GM12874 (cell line): ENCODE results near the gene NOL3.

ENCODE experiments used
- TF ChIP-seq, protein P1 (sequence below): IDR thresholded peaks from 2 replicates; pipeline ENCODE4 v1.5.1; 2011; ENCODE audit warnings: low read depth, mild to moderate bottlenecking, control low read depth, low read length, moderate library complexity; ENCODE audit not compliant: insufficient read depth

Gene NOL3

DNA sequence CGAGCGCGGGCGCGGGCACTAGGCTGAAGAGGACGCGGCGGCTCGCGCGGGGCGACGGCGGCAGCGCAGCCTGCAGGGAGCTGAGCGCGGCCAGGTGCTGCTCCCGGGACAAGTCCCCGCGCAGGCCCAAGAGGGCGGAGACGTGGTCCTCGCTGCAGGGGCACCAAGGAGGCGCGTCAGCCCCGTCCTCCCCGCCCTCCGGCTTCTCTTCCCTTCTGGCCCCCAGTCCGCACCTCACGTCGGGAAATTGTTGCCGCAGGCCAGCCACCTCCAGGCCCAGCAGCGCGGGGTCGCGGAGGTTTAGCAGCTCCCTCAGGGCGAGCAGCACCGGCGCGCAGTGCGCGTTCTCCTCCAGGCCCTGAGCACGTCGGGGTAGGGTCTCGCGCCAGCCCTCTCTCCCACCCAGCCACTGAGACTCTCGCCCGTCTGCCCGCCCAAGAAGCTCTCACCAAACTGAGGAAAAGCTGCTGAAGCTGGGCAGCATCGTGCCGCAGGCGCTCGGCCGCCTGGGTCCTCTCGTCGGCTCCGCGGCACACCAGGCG lies 14.2 kb downstream of the NOL3 start:
- TF ChIP-seq, protein P1, sequence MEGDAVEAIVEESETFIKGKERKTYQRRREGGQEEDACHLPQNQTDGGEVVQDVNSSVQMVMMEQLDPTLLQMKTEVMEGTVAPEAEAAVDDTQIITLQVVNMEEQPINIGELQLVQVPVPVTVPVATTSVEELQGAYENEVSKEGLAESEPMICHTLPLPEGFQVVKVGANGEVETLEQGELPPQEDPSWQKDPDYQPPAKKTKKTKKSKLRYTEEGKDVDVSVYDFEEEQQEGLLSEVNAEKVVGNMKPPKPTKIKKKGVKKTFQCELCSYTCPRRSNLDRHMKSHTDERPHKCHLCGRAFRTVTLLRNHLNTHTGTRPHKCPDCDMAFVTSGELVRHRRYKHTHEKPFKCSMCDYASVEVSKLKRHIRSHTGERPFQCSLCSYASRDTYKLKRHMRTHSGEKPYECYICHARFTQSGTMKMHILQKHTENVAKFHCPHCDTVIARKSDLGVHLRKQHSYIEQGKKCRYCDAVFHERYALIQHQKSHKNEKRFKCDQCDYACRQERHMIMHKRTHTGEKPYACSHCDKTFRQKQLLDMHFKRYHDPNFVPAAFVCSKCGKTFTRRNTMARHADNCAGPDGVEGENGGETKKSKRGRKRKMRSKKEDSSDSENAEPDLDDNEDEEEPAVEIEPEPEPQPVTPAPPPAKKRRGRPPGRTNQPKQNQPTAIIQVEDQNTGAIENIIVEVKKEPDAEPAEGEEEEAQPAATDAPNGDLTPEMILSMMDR: no peak

DNA sequence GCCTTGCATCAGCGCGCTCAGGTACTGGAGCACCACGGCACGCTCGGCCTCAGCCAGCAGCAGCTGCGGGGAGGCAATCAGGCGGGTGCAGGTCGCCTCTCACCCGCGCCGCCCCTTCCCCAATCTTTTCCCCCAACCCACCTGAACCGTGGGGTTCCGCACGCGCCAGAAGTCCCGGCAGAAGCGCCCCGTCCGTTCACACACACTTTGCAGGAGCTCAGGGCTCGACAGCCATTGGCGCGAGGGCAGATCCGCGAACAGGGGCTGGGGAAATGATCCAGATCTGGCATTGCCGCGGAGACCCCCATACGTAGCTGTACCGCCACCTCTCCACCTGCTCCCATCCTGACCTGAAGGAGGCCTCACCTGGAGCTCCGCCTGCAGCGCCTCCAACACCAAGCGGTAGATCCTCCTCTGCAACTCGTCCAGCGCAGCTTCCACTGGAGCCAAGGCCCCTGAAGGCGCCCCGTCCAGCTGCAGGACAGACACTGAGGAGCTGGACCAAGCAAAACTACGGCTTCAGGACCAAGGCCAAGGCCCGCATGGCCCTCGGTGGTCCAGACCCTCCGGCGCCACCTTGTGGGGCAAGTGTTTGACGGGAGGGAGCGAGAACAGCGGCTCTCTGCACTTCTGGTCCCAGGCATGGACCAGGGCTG lies 14.8 kb downstream of the NOL3 start:
- TF ChIP-seq, protein P1: peak; percentile 92

DNA sequence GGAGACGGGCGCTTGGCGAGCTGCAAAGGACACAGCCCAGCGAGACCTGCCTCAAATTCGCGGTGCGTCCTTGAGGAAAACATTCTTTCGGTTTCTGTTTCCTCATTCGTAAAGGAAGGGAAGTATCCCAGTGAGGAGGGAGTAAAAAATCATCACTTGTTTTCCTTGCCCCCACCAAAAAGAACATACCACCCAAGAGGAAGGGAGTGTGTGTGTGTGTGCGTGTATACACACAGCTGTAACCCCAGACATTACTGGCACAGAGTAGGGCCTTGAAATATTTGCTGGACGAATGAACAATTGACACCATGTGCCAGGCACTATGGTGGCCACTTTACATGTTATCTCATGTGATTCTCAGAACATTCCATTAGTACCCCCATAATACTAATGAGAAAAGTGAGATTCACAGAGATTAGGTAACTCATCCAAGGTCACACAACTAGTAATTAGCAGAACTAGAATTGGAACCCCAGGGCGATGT lies 15.4 kb downstream of the NOL3 start:
- TF ChIP-seq, protein P1: no peak

DNA sequence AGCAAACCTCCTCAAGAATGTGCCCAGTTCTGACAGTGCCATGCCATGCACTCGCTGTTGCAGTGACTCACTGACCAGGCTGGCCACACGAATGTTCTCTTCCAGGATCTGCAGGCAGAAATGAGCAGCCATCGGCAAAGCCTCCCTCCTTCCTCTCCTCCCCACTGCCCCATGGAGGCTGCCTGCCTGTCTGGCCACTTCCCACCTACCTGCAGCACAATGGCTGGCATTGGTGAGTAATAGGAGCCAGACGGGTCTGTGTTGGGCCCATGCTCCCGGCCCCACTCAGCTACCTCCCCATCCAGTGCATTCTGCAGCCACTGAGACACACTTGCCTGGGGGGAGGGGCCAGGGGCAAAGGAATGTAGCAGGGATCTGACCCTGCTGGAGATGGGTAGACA lies 16.2 kb downstream of the NOL3 start:
- TF ChIP-seq, protein P1: no peak

DNA sequence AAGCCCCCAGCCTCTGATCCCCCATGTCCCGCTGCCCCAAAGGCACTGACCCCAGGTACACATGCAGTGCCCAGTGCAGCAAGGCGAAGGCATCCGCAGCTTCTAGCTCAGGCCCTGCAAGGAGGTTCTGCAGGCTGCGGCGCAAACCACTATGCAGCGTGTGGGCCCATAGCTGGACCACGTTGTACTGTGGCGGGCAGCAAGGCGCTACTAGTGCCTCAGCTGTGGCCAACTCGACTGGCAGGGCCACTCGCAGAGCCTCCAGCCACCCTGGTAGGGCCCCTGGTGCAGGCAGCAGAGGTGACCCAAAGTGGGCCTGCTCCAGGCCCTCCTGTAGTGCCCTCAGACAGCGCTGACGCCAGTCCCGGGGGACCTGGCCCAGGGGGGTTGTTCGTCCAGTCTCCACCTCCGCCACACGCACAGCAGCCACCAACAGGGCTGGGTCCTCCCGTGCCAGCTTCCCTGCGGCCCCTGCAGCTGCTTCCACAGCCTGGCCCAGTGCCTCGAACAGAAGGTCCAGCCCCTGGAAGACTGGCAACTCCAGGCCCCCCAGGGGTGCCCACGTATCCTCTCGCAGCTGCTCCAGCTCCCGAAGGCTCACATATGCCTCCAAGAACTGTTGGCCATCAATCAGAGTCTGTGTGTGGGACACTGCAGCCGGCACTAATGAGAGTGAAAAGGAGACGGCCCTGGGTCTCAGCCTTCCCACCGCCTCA lies 17.0 kb downstream of the NOL3 start:
- TF ChIP-seq, protein P1: no peak

DNA sequence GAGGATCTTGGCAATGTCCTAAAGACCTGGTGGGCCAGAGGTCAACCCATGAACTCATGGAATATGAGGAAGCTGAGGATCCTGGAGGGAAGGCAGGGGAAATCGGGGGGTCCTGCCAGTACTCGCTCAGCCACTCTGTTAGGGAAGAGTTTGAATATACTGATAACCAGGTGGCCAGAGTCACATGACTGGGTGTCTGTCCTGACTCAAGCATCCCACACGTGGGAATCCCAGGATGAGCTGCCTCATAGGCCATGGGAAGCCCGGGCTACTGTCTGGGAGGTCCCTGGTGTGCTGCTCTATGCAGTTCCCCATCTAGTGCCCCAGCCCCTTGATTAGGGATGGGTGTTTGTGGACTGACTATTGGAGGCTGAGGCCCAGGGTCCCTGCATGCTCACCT lies 18.0 kb downstream of the NOL3 start:
- TF ChIP-seq, protein P1: no peak

DNA sequence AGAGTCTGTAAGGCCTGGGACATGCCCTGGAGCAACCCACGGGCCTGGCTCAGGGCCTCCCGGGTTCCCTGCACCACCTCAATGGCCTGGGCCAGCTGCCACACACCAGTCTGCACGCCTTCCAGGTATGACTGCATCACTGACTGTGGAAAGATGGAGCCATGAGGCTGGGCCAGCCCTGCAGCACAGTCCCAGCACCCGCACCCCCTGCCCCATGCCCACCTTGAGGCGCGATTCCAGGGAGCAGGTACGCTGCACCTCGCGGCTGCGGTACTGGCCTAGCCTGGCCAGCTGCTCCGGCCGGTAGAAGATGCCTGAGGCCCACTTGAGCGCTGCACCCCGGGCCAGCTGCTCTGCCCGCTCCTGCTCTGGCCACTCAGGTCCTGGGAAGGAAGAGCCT lies 18.5 kb downstream of the NOL3 start:
- TF ChIP-seq, protein P1: no peak
